Gastroesophageal sphincter (tissue), 3 donors: Measurements from ENCODE around the gene ZBTB25.

Experiments
- CTCF ChIP-seq, 4 experiments: fragments of 200-600 bp in 2 of 4; fragments of 450-650 bp in 2 of 4; sonication (generic) in 1 of 4; IDR thresholded peaks; one replicate each; pipeline ENCODE4 v1.5.1; 2017 to 2019; ENCODE audit warnings: antibody characterized with exemption in 4 of 4, mild to moderate bottlenecking in 2 of 4, moderate library complexity in 2 of 4
- POLR2AphosphoS5 ChIP-seq: sonication (generic); formaldehyde crosslinking; IDR thresholded peaks from one replicate; pipeline ENCODE4 v1.6.1; 2017; ENCODE audit warnings: antibody characterized with exemption

DNA sequence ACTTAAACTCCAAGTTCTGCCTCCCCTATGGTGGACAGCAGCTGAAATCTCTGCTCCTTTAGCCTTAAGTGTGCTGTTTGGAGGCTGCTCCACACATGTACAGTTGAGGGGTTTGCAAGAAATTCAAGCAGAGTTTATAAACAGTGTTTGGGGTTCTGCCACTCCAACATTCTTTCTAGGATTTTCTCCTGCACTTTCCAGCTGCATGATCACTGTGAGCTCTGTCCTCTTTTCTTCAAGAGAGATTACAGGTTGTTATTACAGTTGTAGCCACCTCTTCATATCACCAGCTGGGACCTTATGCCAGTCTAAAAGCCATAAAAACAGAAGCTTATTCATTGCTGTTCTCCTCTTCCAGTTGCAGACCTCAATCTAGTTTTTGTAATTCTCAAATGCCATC, 8.4 kb downstream of the ZBTB25 start:
- TF ChIP-seq CTCF (IDR thresholded peaks at IDR 0.05) = no peak
- no peak for TF ChIP-seq POLR2AphosphoS5
